Prostate gland (tissue), 2 donors: ENCODE results near the gene ARHGEF4.

Source experiments
- POLR2A ChIP-seq: fragments of 450-650 bp; IDR thresholded peaks from one replicate; pipeline ENCODE4 v1.6.1; 2016; ENCODE audit warnings: antibody characterized with exemption, mild to moderate bottlenecking
- POLR2AphosphoS5 ChIP-seq: sonication (generic); formaldehyde crosslinking; IDR thresholded peaks from one replicate; pipeline ENCODE4 v1.6.1; 2017; ENCODE audit warnings: antibody characterized with exemption
- TF ChIP-seq, protein P1 (sequence below), 4 experiments: fragments of 200-600 bp in 2 of 4; fragments of 450-650 bp in 2 of 4; sonication (generic) in 2 of 4; IDR thresholded peaks; 1 replicate in 3 of 4; 2 replicates in 1 of 4; pipeline ENCODE4 v1.5.1; 2016 to 2019; ENCODE audit warnings: antibody characterized with exemption in 4 of 4, mild to moderate bottlenecking in 2 of 4, moderate library complexity in 2 of 4

DNA sequence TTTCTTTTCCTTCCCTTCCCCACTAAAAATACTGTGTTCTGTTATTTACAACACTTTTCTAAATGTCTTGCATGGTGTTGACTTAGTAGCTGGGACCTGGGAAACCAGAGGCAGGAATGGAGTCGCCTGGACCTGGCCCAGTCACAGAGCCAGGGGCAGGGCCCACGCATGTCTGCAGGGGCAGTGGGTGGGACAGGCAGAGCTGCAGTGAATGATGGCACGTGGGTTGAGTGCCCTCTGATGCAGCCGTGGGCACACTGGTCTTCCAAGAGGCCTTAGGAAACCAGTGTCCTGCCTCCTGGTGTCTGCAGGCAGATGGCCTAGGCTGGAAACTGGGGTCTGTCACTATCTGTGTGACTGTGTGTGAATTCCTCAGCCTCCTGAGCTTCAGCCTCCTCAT is 46.8 kb downstream of the ARHGEF4 start:
- TF ChIP-seq, protein P1, sequence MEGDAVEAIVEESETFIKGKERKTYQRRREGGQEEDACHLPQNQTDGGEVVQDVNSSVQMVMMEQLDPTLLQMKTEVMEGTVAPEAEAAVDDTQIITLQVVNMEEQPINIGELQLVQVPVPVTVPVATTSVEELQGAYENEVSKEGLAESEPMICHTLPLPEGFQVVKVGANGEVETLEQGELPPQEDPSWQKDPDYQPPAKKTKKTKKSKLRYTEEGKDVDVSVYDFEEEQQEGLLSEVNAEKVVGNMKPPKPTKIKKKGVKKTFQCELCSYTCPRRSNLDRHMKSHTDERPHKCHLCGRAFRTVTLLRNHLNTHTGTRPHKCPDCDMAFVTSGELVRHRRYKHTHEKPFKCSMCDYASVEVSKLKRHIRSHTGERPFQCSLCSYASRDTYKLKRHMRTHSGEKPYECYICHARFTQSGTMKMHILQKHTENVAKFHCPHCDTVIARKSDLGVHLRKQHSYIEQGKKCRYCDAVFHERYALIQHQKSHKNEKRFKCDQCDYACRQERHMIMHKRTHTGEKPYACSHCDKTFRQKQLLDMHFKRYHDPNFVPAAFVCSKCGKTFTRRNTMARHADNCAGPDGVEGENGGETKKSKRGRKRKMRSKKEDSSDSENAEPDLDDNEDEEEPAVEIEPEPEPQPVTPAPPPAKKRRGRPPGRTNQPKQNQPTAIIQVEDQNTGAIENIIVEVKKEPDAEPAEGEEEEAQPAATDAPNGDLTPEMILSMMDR (IDR thresholded peaks at IDR 0.05) = no peak
- no peak for TF ChIP-seq POLR2A
- no peak for TF ChIP-seq POLR2AphosphoS5
